ENCODE measurements around the gene ECHDC3.

Gene ECHDC3

DNA sequence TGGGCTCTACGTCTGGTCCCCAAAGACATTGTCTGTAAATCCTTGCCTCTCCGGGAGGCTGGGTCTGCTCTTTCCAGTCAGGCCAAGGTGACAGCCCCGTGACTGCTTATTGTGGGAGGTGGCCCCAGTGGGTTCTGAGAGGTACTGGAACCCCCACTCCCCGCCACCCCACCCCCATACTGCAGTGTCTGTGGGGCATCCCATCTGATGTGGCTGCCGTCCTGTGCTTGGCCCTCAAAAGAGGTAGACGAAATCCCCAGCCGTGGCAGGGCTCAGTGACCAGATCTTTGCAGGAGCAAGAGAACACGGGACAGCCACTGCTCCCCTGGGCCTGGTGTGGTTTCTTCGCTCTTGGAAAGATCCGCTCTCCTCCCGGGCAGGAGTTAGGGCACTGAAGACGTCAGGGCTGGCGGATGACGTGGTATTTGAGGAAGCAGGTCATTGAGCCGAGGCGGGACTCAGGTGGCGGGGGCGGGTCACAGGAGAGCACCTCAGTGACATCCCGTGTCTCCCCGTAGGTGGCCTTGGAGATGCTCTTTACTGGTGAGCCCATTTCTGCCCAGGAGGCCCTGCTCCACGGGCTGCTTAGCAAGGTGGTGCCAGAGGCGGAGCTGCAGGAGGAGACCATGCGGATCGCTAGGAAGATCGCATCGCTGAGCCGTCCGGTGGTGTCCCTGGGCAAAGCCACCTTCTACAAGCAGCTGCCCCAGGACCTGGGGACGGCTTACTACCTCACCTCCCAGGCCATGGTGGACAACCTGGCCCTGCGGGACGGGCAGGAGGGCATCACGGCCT is 20.7 kb downstream of the ECHDC3 start:
- TF ChIP-seq, protein P1, sequence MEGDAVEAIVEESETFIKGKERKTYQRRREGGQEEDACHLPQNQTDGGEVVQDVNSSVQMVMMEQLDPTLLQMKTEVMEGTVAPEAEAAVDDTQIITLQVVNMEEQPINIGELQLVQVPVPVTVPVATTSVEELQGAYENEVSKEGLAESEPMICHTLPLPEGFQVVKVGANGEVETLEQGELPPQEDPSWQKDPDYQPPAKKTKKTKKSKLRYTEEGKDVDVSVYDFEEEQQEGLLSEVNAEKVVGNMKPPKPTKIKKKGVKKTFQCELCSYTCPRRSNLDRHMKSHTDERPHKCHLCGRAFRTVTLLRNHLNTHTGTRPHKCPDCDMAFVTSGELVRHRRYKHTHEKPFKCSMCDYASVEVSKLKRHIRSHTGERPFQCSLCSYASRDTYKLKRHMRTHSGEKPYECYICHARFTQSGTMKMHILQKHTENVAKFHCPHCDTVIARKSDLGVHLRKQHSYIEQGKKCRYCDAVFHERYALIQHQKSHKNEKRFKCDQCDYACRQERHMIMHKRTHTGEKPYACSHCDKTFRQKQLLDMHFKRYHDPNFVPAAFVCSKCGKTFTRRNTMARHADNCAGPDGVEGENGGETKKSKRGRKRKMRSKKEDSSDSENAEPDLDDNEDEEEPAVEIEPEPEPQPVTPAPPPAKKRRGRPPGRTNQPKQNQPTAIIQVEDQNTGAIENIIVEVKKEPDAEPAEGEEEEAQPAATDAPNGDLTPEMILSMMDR (IDR thresholded peaks at IDR 0.05; ENCODE audit: low read length, missing control alignments), result no peak
- DNase-seq (ENCODE audit: low read depth), result no peak

DNA sequence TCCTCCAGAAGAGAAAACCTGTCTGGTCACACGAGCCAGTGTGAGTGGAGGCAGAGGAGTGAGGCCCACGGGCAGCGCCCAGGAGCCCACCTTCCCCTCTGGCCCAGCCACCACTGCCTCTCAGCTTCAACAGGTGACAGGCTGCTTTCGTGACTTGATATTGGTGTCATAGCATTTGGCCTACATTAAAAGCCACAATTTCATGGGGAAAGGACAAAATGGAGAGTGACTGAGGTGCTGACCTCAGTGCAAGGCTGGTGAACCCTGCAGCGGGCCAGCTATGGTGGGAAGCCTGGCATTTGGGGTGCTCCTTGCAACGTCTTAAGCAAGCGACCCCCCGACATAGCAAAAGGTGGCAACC is 21.3 kb downstream of the ECHDC3 start:
- no peak for DNase-seq (ENCODE audit: low read depth)
- TF ChIP-seq, protein P1 (IDR thresholded peaks at IDR 0.05; ENCODE audit: low read length, missing control alignments), result no peak
- no peak overlapping the region for H3K4me3 ChIP-seq (replicated peaks; ENCODE audit: low read depth, low read length)

More for the DNA sequence above, 20.7 kb downstream of the ECHDC3 start:
- H3K4me3 ChIP-seq (replicated peaks; ENCODE audit: low read depth, low read length), result no peak overlapping the region

DNA sequence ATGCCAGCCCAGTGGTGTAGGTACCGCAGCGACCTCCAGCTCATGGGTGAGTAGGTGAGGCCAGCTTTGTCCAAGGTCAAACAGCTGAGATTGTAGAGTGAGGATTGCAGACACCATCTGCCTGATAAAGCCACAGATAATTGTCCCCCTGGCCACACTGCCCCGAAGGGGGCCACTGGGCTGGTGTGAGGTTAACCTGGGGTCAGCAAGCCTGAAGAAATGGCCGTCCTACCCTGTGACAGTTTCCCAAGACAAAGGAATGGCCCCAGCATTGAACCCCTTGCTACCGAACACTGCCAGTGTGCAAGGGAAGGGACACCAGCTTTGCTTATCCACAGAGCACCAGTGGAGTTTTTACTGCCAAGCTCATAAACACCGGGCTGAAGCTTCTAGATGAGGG is 23.0 kb downstream of the ECHDC3 start:
- no peak for DNase-seq (ENCODE audit: low read depth)
- TF ChIP-seq, protein P1 (IDR thresholded peaks at IDR 0.05; ENCODE audit: low read length, missing control alignments), result no peak
- no peak overlapping the region for H3K4me3 ChIP-seq (replicated peaks; ENCODE audit: low read depth, low read length)

DNA sequence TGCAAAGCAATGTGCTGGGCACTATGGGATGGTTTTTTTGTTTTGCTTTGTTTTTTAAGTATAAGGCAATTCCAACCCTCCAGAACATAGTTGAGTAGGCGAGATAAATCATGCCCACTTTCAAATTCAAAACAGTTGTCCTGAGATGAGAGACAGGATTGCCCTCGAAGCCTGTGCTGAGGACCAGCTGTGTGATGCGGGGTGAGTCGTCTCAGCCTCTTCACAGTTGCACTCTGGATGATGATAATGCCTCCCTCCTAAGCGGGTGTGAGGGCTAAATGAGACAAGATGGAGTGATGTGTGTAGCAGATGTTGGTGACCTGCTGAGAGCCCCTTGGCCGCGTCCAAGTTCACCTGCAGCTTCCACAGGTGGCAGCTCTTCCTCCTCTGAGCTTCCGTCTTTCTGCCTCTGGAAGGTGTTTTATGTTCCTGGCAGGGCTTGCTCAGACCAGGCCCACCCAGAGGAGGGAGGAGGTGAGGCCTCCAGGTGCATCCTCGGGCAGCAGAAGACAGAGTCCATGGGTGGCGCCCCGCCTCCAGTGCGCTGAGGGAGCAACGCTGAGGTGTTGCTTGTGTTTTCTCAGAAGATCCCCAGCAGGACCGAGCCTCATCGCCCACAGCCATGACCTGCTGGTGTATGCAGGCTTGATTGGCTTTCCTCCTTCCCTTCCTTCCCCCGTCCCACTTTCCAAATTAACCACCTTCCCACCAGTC is 30.6 kb downstream of the ECHDC3 start:
- TF ChIP-seq, protein P1 (IDR thresholded peaks at IDR 0.05; ENCODE audit: low read length, missing control alignments), result no peak
- H3K4me3 ChIP-seq (replicated peaks; ENCODE audit: low read depth, low read length), result no peak overlapping the region
- DNase-seq (ENCODE audit: low read depth), result no peak

DNA sequence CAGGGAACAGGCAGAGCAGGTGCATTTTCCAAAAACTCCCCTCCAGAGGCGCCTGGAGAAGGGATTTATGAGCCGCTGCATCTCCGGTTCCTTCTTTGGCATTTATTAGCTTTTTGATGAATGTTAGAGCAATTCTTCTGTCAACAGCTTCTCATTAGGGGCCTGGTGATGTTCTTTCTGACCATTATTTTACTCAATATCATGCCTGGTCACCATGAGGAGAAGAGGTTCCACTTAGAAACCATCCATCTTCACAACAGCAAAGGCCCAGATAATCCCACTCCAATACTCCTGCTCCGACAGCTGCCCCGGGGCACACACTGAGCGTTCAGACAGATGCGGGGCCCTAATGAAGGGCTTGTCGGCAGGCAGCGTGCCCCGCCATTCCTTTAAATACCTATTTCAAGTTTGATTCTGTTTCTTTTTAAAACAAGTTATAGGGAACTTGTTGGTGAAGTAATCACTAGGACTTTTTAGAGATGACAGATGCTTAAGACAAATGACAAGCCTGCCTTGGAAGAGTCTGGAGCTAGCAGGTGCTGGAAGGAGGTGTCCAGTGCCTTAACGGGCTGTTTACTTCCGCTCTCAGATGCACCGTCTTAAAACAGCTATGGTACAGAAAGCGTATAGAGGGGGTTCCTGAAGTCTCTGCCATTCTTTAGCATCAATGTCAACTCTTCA is 31.7 kb downstream of the ECHDC3 start:
- TF ChIP-seq, protein P1 (IDR thresholded peaks at IDR 0.05; ENCODE audit: low read length, missing control alignments), result no peak
- H3K4me3 ChIP-seq (replicated peaks; ENCODE audit: low read depth, low read length), result no peak overlapping the region
- no peak for DNase-seq (ENCODE audit: low read depth)

DNA sequence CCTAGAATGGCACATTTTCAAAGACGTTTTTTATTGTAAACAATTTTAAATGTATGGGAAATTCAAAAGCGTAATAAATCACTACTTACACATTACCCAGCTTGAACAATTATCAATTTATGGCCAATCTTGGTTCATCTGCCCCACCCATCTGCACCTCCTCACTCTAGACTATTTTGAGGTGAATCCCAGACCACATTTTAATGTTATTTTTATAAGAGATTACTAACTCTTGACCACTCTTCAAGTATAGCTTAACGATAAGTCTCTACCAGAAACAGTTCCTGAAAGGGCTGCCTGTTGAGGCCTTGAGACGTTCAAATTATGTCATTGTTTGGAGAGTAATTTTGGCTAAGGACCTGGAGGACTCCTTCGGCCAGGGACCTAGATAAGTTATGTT is 33.2 kb downstream of the ECHDC3 start:
- TF ChIP-seq, protein P1 (IDR thresholded peaks at IDR 0.05; ENCODE audit: low read length, missing control alignments), result no peak
- DNase-seq (ENCODE audit: low read depth), result no peak

More for the DNA sequence above, 33.2 kb downstream of the ECHDC3 start:
- no peak overlapping the region for H3K4me3 ChIP-seq (replicated peaks; ENCODE audit: low read depth, low read length)
